ENCODE data around the gene OR51F1. TPM values are rescaled to one million over a fixed set of nuclear protein-coding genes. Genes with fewer than 3 reads are reported as not detected.
"Not testable (repeated sequence)": the region's sequence is repeated elsewhere in the genome, so short reads cannot be mapped to it uniquely, and the experiment has no call there.

Gene OR51F1, protein sequence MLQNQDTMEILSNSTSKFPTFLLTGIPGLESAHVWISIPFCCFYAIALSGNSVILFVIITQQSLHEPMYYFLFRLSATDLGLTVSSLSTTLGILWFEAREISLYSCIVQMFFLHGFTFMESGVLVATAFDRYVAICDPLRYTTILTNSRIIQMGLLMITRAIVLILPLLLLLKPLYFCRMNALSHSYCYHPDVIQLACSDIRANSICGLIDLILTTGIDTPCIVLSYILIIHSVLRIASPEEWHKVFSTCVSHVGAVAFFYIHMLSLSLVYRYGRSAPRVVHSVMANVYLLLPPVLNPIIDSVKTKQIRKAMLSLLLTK
- not detected for total RNA-seq

DNA sequence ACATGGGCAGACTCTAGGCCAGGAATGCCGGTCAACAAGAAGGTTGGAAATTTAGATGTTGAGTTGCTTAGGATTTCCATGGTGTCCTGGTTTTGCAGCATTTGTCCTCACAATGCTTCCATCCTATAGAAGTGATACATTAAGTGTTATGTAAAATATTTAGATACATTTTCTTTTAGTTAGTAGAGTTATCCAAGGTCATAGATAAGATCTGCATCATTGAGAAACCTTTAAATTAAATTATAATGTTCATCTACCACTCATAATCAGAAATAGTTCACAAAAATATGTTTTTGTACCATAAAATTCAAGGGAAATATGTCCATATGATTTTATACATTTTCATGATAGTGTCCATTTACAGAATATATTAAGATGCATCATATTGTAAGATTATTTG lies at the start of gene OR51F1:
OR51F1 (minus strand) TSS at position 101 of the 400 bp plus-strand sequence; CDS start at position 101, 0 bp downstream.
- Histone ChIP-seq H3K9me3 (no peaks in the 10 kb centered on the region), H3K4me1 (no peaks in the 10 kb centered on the region), H3K36me3 (no peaks in the 10 kb centered on the region), H3K27me3 (no peaks in the 10 kb centered on the region), H3K27ac (no peak within 1 kb of the TSS), H3K4me3 (no peak within 1 kb of the TSS)
- no peak for TF ChIP-seq POLR2A (IDR thresholded peaks at IDR 0.05)
- TF ChIP-seq, protein P1, sequence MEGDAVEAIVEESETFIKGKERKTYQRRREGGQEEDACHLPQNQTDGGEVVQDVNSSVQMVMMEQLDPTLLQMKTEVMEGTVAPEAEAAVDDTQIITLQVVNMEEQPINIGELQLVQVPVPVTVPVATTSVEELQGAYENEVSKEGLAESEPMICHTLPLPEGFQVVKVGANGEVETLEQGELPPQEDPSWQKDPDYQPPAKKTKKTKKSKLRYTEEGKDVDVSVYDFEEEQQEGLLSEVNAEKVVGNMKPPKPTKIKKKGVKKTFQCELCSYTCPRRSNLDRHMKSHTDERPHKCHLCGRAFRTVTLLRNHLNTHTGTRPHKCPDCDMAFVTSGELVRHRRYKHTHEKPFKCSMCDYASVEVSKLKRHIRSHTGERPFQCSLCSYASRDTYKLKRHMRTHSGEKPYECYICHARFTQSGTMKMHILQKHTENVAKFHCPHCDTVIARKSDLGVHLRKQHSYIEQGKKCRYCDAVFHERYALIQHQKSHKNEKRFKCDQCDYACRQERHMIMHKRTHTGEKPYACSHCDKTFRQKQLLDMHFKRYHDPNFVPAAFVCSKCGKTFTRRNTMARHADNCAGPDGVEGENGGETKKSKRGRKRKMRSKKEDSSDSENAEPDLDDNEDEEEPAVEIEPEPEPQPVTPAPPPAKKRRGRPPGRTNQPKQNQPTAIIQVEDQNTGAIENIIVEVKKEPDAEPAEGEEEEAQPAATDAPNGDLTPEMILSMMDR (IDR thresholded peaks at IDR 0.05), result no peak
- no peak for DNase-seq

DNA sequence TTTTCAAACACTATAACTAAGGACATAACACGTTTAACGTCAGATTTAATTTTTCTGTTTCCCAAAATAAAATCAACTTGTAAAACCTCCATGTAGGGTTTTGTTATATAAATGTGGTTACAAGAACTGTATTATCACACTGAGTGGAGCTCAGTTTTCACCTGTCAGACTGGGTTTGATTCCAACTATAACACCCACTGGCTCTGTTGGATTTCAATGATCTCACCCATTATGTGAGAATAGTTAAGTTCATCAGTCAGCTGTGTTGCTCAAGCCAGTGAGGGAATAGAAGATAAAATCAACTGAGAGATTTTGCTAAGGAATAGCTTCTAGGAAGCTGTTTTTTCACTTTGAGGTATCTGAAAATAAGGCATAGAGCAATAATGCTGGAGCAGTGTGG lies 39.5 kb upstream of the OR51F1 start:
- Histone ChIP-seq H3K4me1 (no peaks in the 10 kb centered on the region), H3K27ac (no peak overlapping the region), H3K36me3 (no peaks in the 10 kb centered on the region), H3K27me3 (no peaks in the 10 kb centered on the region), H3K9me3 (no peaks in the 10 kb centered on the region), H3K4me3 (no peak overlapping the region)
- TF ChIP-seq, protein P1 (IDR thresholded peaks at IDR 0.05), result no peak
- TF ChIP-seq POLR2A (IDR thresholded peaks at IDR 0.05), result no peak
- no peak for DNase-seq

DNA sequence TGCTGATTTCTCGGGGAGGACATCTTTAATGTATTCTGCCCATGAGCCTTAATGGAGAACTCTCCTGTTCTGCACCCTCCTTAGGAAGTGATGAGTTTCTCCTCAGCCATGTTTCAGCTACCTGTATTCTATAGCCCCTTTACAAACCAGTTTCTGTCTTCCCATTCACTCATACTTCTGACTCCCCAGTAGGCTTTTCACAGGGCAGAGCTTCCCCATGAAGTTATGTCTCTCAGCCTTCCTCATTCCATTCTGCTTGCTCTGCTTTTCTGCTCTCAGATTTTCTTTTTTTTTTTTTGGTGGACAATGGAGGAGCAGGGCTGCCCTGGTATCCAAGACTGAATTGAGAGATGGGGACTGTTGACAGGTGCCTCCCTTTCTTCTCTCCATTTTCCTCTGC lies 38.7 kb upstream of the OR51F1 start:
- Histone ChIP-seq H3K27me3 (no peaks in the 10 kb centered on the region), H3K27ac (no peak overlapping the region), H3K9me3 (no peaks in the 10 kb centered on the region), H3K36me3 (no peaks in the 10 kb centered on the region), H3K4me3 (no peak overlapping the region), H3K4me1 (no peaks in the 10 kb centered on the region)
- no peak for DNase-seq
- TF ChIP-seq POLR2A (IDR thresholded peaks at IDR 0.05), result no peak
- TF ChIP-seq, protein P1 (IDR thresholded peaks at IDR 0.05), result no peak

DNA sequence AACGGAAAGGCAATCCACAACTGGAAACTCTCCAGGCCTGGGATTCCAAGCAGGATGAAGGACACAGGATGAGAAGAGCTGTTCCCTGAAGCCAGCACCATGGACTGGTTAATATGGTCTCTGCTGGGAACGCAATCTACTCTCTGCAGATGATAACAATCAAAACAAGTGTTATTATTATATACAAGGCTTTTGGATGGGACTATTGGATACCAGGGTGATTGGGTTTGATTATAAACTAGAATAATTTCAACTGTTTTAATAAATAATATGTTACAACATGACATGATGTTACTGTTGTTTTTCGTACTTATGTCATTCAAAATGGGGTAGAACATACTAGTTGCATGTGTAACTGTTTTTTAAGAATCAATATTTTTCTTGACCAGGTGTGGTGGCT lies 34.5 kb upstream of the OR51F1 start, which contains the start of gene OR52R1:
OR52R1 (minus strand) TSS at position 101 of the 400 bp plus-strand sequence; CDS start at position 101, 0 bp downstream.
- TF ChIP-seq, protein P1 (IDR thresholded peaks at IDR 0.05), result no peak
- TF ChIP-seq POLR2A (IDR thresholded peaks at IDR 0.05), result no peak
- Histone ChIP-seq H3K36me3 (no peaks in the 10 kb centered on the region), H3K4me3 (no peak within 1 kb of the TSS), H3K9me3 (no peaks in the 10 kb centered on the region), H3K27me3 (no peaks in the 10 kb centered on the region), H3K27ac (no peak within 1 kb of the TSS), H3K4me1 (no peaks in the 10 kb centered on the region)
- DNase-seq, result no peak

DNA sequence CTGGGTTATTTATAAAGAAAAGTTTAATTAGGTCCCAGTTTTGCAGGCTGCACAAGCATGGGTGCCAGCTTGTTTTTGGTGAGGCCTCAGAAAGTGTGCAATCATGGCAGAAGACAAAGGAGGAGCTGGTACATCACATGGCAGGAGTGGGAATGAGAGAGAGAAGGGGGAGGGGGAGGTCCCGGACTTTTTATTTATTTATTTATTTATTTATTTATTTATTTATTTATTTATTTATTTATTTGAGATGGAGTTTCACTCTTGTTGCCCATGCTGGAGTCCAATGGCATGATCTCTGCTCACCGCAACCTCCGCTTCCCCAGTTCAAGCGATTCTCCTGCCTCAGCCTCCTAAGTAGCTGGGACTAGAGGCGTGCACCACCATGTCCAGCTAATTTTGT lies 31.6 kb upstream of the OR51F1 start:
- not testable (repeated sequence) for H3K4me3 ChIP-seq, H3K4me1 ChIP-seq, H3K27ac ChIP-seq, H3K36me3 ChIP-seq, H3K27me3 ChIP-seq, DNase-seq, H3K9me3 ChIP-seq

DNA sequence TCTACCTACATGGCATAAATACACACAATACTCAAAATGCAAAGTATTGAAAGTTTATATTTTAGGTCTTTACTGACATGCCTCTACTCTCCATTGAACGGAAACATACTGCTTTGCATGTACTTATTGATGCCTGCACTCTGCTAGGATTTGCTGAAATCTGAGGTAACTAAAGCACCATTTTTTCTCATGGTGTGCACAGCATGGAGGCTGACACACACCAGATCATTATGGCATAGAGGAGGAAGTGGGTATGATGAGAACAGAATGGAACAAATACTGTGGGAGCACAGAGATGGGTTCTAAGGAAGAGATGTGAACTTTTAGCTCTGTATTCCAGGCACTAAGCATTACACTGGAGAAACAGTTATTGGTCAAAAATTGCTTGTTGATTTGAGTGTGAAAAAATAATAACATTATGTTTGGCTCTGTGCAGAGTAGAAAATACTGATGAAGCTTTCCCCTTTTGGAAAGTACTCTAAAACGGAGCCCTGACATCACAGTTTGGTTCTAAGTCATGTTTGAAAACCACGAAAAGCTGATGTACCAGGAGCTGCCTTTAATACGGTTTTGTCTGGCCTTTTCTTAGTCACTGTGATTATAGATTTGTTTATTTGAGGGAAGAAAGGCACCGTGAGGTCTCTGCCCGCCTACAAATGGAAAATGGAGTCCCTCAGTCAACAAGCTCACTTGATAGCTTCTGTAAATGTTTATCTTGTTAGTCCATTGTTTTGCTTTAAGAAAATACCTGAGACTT lies 28.9 kb upstream of the OR51F1 start:
- Histone ChIP-seq H3K4me1 (no peaks in the 10 kb centered on the region), H3K27ac (no peak overlapping the region), H3K4me3 (no peak overlapping the region), H3K9me3 (no peaks in the 10 kb centered on the region), H3K27me3 (no peaks in the 10 kb centered on the region), H3K36me3 (no peaks in the 10 kb centered on the region)
- TF ChIP-seq, protein P1 (IDR thresholded peaks at IDR 0.05), result no peak
- no peak for TF ChIP-seq POLR2A (IDR thresholded peaks at IDR 0.05)
- no peak for DNase-seq
